A549 (cell line): Measurements from ENCODE around the gene NEK4.

ENCODE experiments used
- EP300 ChIP-seq, 2 experiments: fragments of >200 bp; sonication (Bioruptor Twin); formaldehyde crosslinking; IDR thresholded peaks; 2 replicates in 1 of 2; 3 replicates in 1 of 2; pipeline ENCODE4 v1.6.1; 2016 to 2017
- GATA3 ChIP-seq: IDR thresholded peaks from 2 replicates; pipeline ENCODE4 v1.6.1; 2012; ENCODE audit warnings: borderline replicate concordance
- PHF8 ChIP-seq: fragments of 200-600 bp; sonication (generic); IDR thresholded peaks from 2 replicates; pipeline ENCODE4 v1.6.1; 2016; ENCODE audit warnings: low read depth, mild to moderate bottlenecking, antibody characterized with exemption, moderate library complexity, borderline replicate concordance
- POLR2A ChIP-seq: IDR thresholded peaks from 2 replicates; pipeline ENCODE4 v1.6.1; 2012; ENCODE audit warnings: mild to moderate bottlenecking, low read length
- RCOR1 ChIP-seq: fragments of 150-350 bp; IDR thresholded peaks from 2 replicates; pipeline ENCODE4 v1.6.1; 2014; ENCODE audit warnings: antibody characterized with exemption, low read length, low read depth
- RNF2 ChIP-seq: fragments of 200-600 bp; sonication (generic); IDR thresholded peaks from 2 replicates; pipeline ENCODE4 v1.6.1; 2016; ENCODE audit warnings: low read depth, mild to moderate bottlenecking, antibody characterized with exemption, moderate library complexity, borderline replicate concordance
- TF ChIP-seq, protein P1 (sequence below): fragments of >200 bp; sonication (Bioruptor Twin); formaldehyde crosslinking; IDR thresholded peaks from 3 replicates; pipeline ENCODE4 v1.5.1; 2016
- TF ChIP-seq, protein P2 (sequence below): IDR thresholded peaks from 2 replicates; pipeline ENCODE4 v1.6.1; 2012

DNA sequence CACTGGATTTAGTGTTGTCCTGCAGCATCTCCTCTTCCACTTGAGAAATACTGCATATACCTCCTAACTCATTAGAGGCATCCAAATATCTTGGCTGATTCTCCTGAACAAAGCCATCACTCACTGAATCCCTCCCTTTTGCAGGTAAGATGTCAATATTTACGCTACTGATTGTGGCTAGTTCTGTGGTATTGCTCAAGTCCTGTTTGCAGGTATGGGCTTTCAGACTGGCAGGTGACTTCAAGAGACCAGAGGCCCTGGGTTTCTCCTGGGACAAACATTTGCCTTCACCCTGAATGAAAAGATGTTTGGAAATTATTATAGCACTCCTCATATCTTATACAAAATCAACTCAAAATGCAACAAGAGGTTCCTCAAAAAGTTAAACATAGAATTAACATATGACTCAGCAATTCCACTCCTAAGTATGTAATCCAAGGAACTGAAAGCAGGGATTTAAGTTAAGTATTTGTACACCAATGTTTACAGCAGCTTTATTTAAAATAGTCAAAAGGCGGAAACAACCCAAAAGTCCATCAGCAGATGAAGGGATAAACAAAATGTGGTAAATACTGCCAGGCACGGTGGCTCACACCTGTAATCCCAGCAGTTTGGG, 18.6 kb downstream of the NEK4 start:
- TF ChIP-seq, protein P1, sequence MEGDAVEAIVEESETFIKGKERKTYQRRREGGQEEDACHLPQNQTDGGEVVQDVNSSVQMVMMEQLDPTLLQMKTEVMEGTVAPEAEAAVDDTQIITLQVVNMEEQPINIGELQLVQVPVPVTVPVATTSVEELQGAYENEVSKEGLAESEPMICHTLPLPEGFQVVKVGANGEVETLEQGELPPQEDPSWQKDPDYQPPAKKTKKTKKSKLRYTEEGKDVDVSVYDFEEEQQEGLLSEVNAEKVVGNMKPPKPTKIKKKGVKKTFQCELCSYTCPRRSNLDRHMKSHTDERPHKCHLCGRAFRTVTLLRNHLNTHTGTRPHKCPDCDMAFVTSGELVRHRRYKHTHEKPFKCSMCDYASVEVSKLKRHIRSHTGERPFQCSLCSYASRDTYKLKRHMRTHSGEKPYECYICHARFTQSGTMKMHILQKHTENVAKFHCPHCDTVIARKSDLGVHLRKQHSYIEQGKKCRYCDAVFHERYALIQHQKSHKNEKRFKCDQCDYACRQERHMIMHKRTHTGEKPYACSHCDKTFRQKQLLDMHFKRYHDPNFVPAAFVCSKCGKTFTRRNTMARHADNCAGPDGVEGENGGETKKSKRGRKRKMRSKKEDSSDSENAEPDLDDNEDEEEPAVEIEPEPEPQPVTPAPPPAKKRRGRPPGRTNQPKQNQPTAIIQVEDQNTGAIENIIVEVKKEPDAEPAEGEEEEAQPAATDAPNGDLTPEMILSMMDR, result no peak
- TF ChIP-seq PHF8, result no peak
- TF ChIP-seq GATA3, result no peak
- TF ChIP-seq EP300 (IDR thresholded peaks at IDR 0.05), result no peak
- TF ChIP-seq RCOR1, result no peak
- TF ChIP-seq RNF2, result no peak
- TF ChIP-seq POLR2A, result no peak
- TF ChIP-seq, protein P2, sequence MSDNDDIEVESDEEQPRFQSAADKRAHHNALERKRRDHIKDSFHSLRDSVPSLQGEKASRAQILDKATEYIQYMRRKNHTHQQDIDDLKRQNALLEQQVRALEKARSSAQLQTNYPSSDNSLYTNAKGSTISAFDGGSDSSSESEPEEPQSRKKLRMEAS, result no peak
